Smooth muscle cell of bladder (primary cell): Measurements from ENCODE around the gene TRPV2. TPM values are rescaled to one million over a fixed set of nuclear protein-coding genes. Genes with fewer than 3 reads are reported as not detected.

ENCODE experiments used
- total RNA-seq: library from RNA; depleted of rRNA; stranded (reverse); fragments of >200 nt; gene quantifications from 2 replicates; pipeline ENCODE4 v1.2.3, GENCODE V29; 2014

TRPV2 gene, protein sequence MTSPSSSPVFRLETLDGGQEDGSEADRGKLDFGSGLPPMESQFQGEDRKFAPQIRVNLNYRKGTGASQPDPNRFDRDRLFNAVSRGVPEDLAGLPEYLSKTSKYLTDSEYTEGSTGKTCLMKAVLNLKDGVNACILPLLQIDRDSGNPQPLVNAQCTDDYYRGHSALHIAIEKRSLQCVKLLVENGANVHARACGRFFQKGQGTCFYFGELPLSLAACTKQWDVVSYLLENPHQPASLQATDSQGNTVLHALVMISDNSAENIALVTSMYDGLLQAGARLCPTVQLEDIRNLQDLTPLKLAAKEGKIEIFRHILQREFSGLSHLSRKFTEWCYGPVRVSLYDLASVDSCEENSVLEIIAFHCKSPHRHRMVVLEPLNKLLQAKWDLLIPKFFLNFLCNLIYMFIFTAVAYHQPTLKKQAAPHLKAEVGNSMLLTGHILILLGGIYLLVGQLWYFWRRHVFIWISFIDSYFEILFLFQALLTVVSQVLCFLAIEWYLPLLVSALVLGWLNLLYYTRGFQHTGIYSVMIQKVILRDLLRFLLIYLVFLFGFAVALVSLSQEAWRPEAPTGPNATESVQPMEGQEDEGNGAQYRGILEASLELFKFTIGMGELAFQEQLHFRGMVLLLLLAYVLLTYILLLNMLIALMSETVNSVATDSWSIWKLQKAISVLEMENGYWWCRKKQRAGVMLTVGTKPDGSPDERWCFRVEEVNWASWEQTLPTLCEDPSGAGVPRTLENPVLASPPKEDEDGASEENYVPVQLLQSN
- 36.6 and 45.6 TPM in 2 replicates for total RNA-seq

DNA sequence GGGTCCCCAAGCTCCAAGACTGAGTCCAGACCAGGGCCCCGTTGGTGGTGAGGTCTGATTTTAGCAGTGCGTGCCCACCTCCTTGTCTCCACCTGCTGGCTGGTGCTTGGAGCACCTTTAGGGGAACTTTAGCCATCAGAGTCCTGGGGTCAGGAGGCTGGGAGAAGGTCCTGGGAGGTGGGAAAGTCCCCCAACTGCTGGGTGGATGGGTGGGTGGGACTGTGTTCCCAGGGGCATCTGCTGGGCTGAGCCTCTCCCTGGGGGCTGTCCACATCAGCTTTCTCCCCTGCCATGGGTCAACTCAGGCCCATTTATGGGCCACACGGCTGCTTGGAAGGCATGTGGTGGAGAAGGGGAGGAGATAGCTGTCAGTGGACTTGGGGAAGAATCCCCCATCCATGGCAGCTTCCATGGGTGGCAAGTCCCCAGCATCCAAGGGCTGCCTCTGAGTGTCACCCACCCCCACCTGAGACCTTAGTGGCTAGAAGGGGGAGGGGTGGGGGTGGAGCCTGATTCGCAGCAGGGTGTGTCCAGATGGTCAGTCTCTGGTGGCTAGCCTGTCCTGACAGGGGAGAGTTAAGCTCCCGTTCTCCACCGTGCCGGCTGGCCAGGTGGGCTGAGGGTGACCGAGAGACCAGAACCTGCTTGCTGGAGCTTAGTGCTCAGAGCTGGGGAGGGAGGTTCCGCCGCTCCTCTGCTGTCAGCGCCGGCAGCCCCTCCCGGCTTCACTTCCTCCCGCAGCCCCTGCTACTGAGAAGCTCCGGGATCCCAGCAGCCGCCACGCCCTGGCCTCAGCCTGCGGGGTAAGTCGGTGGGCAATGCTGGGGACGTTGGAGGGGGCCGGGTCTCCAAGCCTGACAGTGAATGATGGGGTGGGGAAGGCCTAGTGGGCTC lies at the start of gene TRPV2:
TSS of gene TRPV2 (plus strand) at position 541 of the 894 bp plus-strand sequence. CDS start 2,098 bp downstream, outside the sequence.

GRCh38 chr17:16380640-16381495 lies 34.5 kb upstream of the TRPV2 start, which contains the start of gene UBB:
UBB (plus strand) TSS chr17:16381091; CDS start chr17:16381908, 817 bp downstream.

Other genes with a start within 250 kb of the TRPV2 start
- gene NCOR1, start 200.0 kb upstream of the TRPV2 start, total RNA-seq = 63.4 and 66.2 TPM in 2 replicates
- 12.0 and 12.1 TPM in 2 replicates for gene PIGL, start 198.4 kb upstream of the TRPV2 start, total RNA-seq
- 14.1 and 21.9 TPM in 2 replicates for gene CENPV, start 62.1 kb upstream of the TRPV2 start, total RNA-seq
- gene UBB, start 34.5 kb upstream of the TRPV2 start, total RNA-seq = 4,404 and 4,718 TPM in 2 replicates
- gene LRRC75A, start 76.6 kb downstream of the TRPV2 start, total RNA-seq = 0.71 and 0.83 TPM in 2 replicates
- gene ZNF287, start 153.6 kb downstream of the TRPV2 start, total RNA-seq = 4.8 and 5.3 TPM in 2 replicates
- gene ZNF624, start 238.3 kb downstream of the TRPV2 start, total RNA-seq = 4.0 and 4.1 TPM in 2 replicates